Sigmoid colon (tissue), 4 donors: ENCODE data around the gene LRRTM4.

Experiments
- CTCF ChIP-seq, 4 experiments: fragments of 450-650 bp in 3 of 4; fragments of 200-600 bp in 1 of 4; IDR thresholded peaks; one replicate each; pipeline ENCODE4 v1.5.1; 2016 to 2019; ENCODE audit warnings: antibody characterized with exemption in 4 of 4, mild to moderate bottlenecking in 3 of 4, moderate library complexity in 2 of 4
- POLR2A ChIP-seq, 2 donors: fragments of 450-650 bp; IDR thresholded peaks; one replicate each; pipeline ENCODE4 v1.6.1; 2016; ENCODE audit warnings: antibody characterized with exemption in 2 of 2, mild to moderate bottlenecking in 2 of 2, moderate library complexity in 2 of 2
- POLR2AphosphoS5 ChIP-seq, 4 donors: sonication (generic); formaldehyde crosslinking; IDR thresholded peaks; one replicate each; pipeline ENCODE4 v1.6.1; 2017; ENCODE audit warnings: antibody characterized with exemption in 4 of 4

GRCh38 chr2:77054938-77055337, 467.2 kb downstream of the LRRTM4 start:
- TF ChIP-seq CTCF (IDR thresholded peaks at IDR 0.05) (no peak), POLR2AphosphoS5 (IDR thresholded peaks at IDR 0.05) (no peak), POLR2A (IDR thresholded peaks at IDR 0.05) (no peak)
